ENCODE data around the gene KAT5.
"Not testable (repeated sequence)": the region's sequence is repeated elsewhere in the genome, so short reads cannot be mapped to it uniquely, and the experiment has no call there.

Gene KAT5

DNA sequence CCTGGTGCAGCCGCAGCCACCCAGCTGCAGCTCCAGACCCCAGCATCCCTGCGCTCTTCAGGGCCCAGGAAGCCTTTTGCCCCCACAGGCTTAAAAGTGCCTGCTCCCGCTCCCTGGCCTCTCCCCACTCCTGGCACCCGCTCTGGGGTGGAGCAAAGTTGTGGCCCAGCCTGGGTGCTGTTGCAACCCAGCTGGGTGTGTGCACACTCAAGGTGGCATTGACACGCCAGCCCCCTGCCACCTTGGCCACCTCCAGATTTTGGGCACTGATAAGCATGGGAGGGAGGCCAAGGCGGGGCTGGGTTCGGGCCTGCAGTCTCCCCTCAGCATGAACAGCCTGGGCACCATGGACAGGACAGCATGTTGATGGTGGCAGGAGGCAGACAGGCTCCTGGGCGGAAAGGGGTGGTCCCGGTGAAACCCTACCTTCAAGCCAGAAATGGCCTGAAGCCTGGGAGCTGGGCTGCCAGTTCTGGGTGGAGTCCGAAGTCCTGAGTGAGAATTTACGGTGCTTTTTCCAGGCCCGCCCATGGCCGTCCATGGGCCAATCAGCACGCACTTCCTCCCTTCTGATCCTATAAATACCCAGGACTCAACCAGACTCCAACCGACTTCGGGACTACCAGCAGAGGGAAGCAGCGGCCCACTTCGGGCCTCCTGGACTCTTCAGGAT lies 32.1 kb downstream of the KAT5 start:
- no peak for DNase-seq (ENCODE audit: low read depth)

DNA sequence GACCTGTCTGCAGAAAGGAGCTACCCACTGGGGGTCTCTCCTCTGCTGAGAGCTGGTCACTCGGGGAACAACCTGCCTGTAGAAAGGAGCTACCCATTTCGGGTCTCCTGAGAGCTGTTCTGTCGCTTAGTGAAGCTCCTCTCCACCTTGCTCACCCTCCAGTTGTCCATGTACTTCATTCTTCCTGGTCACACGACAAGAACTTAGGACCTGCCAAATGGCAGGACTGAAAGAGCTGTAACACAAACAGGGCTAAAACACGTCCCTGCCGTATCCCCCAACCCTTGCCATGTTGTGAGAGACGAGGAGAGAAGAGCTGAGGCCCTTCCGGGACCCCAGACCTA lies 32.6 kb downstream of the KAT5 start:
- no peak for DNase-seq (ENCODE audit: low read depth)

GRCh38 chr11:65745049-65745448 lies 33.0 kb downstream of the KAT5 start:
- DNase-seq (ENCODE audit: low read depth): no peak

DNA sequence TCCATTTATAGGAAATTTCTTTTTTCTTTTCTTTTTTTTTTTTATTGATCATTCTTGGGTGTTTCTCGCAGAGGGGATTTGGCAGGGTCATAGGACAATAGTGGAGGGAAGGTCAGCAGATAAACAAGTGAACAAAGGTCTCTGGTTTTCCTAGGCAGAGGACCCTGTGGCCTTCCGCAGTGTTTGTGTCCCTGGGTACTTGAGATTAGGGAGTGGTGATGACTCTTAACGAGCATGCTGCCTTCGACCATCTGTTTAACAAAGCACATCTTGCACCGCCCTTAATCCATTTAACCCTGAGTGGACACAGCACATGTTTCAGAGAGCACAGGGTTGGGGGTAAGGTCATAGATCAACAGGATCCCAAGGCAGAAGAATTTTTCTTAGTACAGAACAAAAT lies 50.1 kb downstream of the KAT5 start:
- not testable (repeated sequence) for DNase-seq (ENCODE audit: low read depth)

DNA sequence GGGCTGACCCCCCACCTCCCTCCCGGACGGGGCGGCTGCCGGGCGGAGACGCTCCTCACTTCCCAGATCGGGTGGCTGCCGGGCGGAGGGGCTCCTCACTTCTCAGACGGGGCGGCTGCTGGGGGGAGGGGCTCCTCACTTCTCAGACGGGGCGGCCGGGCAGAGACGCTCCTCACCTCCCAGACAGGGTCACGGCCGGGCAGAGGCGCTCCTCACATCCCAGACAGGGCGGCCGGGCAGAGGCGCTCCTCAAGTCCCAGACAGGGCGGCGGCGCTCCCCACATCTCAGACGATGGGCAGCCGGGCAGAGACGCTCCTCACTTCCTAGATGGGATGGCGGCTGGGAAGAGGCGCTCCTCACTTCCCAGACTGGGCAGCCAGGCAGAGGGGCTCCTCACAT lies 50.8 kb downstream of the KAT5 start:
- DNase-seq (ENCODE audit: low read depth): not testable (repeated sequence)

GRCh38 chr11:65764434-65764833 lies 52.4 kb downstream of the KAT5 start:
- no peak for DNase-seq (ENCODE audit: low read depth)

- DNase-seq (ENCODE audit: low read depth): no peak
Measured at GRCh38 chr11:65766535-65766934, 54.5 kb downstream of the KAT5 start.

- DNase-seq (ENCODE audit: low read depth): no peak
Measured at GRCh38 chr11:65767406-65767805, 55.4 kb downstream of the KAT5 start.

DNA sequence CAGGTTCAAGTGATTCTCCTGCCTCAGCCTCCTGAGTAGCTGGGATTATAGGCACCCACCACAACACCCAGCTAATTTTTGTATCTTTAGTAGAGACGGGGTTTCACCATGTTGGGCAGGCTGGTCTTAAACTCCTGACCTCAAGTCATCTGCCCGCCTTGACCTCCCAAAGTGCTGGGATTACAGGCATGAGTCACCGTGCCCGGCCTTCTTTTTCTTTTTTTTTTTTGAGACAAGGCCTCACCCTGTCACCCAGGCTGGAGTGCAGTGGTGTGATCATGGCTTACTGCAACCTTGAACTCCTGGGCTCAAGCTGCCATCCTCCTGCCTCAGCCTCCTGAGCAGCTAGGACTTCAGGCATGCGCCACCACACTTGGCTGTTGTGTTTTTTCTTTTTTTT lies 55.8 kb downstream of the KAT5 start:
- DNase-seq (ENCODE audit: low read depth): not testable (repeated sequence)
